Sigmoid colon (tissue), 7 donors: ENCODE results near the gene GRAMD1A. TPM values are rescaled to one million over a fixed set of nuclear protein-coding genes. Genes with fewer than 3 reads are reported as not detected.

Experiments used
- DNase-seq: peaks from one replicate; pipeline ENCODE4 v3.0.0-alpha.2; 2019
- H3K27ac ChIP-seq, 4 donors: fragments of 200-600 bp; sonication (generic); one replicate each; pipeline ENCODE4 v1.5.1; 2016 to 2019; ENCODE audit warnings: mild to moderate bottlenecking in 1 of 4
- H3K27me3 ChIP-seq, 3 donors: fragments of 200-600 bp; sonication (generic); one replicate each; pipeline ENCODE4 v1.5.1; 2019; ENCODE audit warnings: mild to moderate bottlenecking in 1 of 3
- H3K36me3 ChIP-seq, 4 donors: fragments of 200-600 bp; sonication (generic); one replicate each; pipeline ENCODE4 v1.5.1; 2016 to 2019
- H3K4me1 ChIP-seq, 4 donors: fragments of 200-600 bp; sonication (generic); one replicate each; pipeline ENCODE4 v1.5.1; 2017 to 2019
- H3K4me3 ChIP-seq, 4 donors: fragments of 200-600 bp; sonication (generic); one replicate each; pipeline ENCODE4 v1.5.1; 2017 to 2019; ENCODE audit warnings: mild to moderate bottlenecking in 2 of 4, moderate library complexity in 1 of 4
- H3K9me3 ChIP-seq, 4 donors: fragments of 200-600 bp in 3 of 4; sonication (generic) in 3 of 4; one replicate each; pipeline versions ENCODE4 v1.5.1 to v1.6.1; 2013 to 2019
- CTCF ChIP-seq, 4 experiments: fragments of 450-650 bp in 3 of 4; fragments of 200-600 bp in 1 of 4; IDR thresholded peaks; one replicate each; pipeline ENCODE4 v1.5.1; 2016 to 2019; ENCODE audit warnings: antibody characterized with exemption in 4 of 4, mild to moderate bottlenecking in 3 of 4, moderate library complexity in 2 of 4
- EP300 ChIP-seq, 4 donors: sonication (generic); formaldehyde crosslinking; IDR thresholded peaks; one replicate each; pipeline ENCODE4 v1.6.1; 2017; ENCODE audit warnings: antibody characterized with exemption in 4 of 4
- POLR2A ChIP-seq, 2 donors: fragments of 450-650 bp; IDR thresholded peaks; one replicate each; pipeline ENCODE4 v1.6.1; 2016; ENCODE audit warnings: antibody characterized with exemption in 2 of 2, mild to moderate bottlenecking in 2 of 2, moderate library complexity in 2 of 2
- POLR2AphosphoS5 ChIP-seq, 4 donors: sonication (generic); formaldehyde crosslinking; IDR thresholded peaks; one replicate each; pipeline ENCODE4 v1.6.1; 2017; ENCODE audit warnings: antibody characterized with exemption in 4 of 4
- WGBS, 2 donors: extraction: QIAGEN DNeasy Blood & Tissue Kit; methylation state at CpG; one replicate each; pipeline ENCODE4 v1.1.7; 2013; 5-methylcytosine and 5-hydroxymethylcytosine counted together
- intact Hi-C: fragments of 100-400 bp; cut with DNase I; formaldehyde crosslinking; loops from one replicate; pipeline ENCODE4 v1.15.1; 2023
- polyA plus RNA-seq, 3 donors: library from polyadenylated mRNA; stranded (reverse); fragments of 200-250 nt; gene quantifications; one replicate each; pipeline ENCODE4 v1.2.3, GENCODE V29; 2013
- total RNA-seq, 4 donors: library from RNA; depleted of rRNA; stranded (reverse); fragments of >200 nt; gene quantifications; one replicate each; pipeline ENCODE4 v1.1.0, GENCODE V29; 2016
- donor health status: healthy with polysubstance abuse.
- donor health status: Bipolar disorder and iron deficiency.
- donor health status: healthy.

The GRAMD1A gene
- total and polyA plus RNA-seq, 7 donors = 5.1 to 58.9 (median 30.3) TPM

GRCh38 chr19:35024095-35024494 is 24.0 kb downstream of the GRAMD1A start:
- peak; percentile 62 for DNase-seq
- H3K27ac ChIP-seq = no peak overlapping the region
- TF ChIP-seq POLR2A (IDR thresholded peaks at IDR 0.05) (no peak), CTCF (IDR thresholded peaks at IDR 0.05) (no peak), POLR2AphosphoS5 (IDR thresholded peaks at IDR 0.05) (no peak), EP300 (IDR thresholded peaks at IDR 0.05) (no peak)
- H3K4me1 ChIP-seq = no peaks in the 10 kb centered on the region
- 83 to 92% methylated on average over 6 of the region's 6 CpGs for WGBS, 2 donors
- no peaks in the 10 kb centered on the region for H3K9me3 ChIP-seq
- H3K4me3 ChIP-seq = no peak overlapping the region
- no peaks in the 10 kb centered on the region for H3K27me3 ChIP-seq
- intact Hi-C loops = no loop called here
- H3K36me3 ChIP-seq = peaks cover 46 to 92% (median 69%) of the 10 kb centered on the region in 4 donors

GRCh38 chr19:35025969-35026368 is 25.8 kb downstream of the GRAMD1A start:
- H3K4me1 ChIP-seq = peaks cover 0 to 11% (median 9%) of the 10 kb centered on the region in 4 donors
- H3K27me3 ChIP-seq = no peaks in the 10 kb centered on the region
- DNase-seq = no peak
- intact Hi-C loops = no loop called here
- WGBS, 2 donors = 92 to 93% methylated on average over 21 of the region's 21 CpGs
- H3K9me3 ChIP-seq = no peaks in the 10 kb centered on the region
- H3K4me3 ChIP-seq = no peak overlapping the region
- H3K27ac ChIP-seq = no peak overlapping the region
- TF ChIP-seq POLR2AphosphoS5 (IDR thresholded peaks at IDR 0.05) (no peak), CTCF (IDR thresholded peaks at IDR 0.05) (no peak), POLR2A (IDR thresholded peaks at IDR 0.05) (no peak)
- peaks cover 37 to 74% (median 51%) of the 10 kb centered on the region in 4 donors for H3K36me3 ChIP-seq

GRCh38 chr19:35026418-35026817 is 26.3 kb downstream of the GRAMD1A start:
- Histone ChIP-seq H3K27me3 (no peaks in the 10 kb centered on the region), H3K4me3 (no peak overlapping the region), H3K9me3 (no peaks in the 10 kb centered on the region), H3K36me3 (peaks cover 33 to 69% (median 47%) of the 10 kb centered on the region in 4 donors), H3K4me1 (peaks cover 0 to 16% (median 11%) of the 10 kb centered on the region in 4 donors), H3K27ac (no peak overlapping the region)
- TF ChIP-seq CTCF (IDR thresholded peaks at IDR 0.05) (no peak), POLR2AphosphoS5 (IDR thresholded peaks at IDR 0.05) (no peak), EP300 (IDR thresholded peaks at IDR 0.05) (no peak), POLR2A (IDR thresholded peaks at IDR 0.05) (no peak)
- no peak for DNase-seq
- intact Hi-C loops = no loop called here
- WGBS, 2 donors = 84 to 87% methylated on average over 6 of the region's 6 CpGs

GRCh38 chr19:35027009-35027408 is 26.9 kb downstream of the GRAMD1A start:
- DNase-seq = no peak
- H3K4me1 ChIP-seq = peaks cover 0 to 20% (median 15%) of the 10 kb centered on the region in 4 donors
- WGBS, 2 donors = 85 to 90% methylated on average over 8 of the region's 8 CpGs
- H3K27ac ChIP-seq = no peak overlapping the region
- H3K4me3 ChIP-seq = no peak overlapping the region
- TF ChIP-seq EP300 (IDR thresholded peaks at IDR 0.05) = no peak
- TF ChIP-seq POLR2A (IDR thresholded peaks at IDR 0.05) = no peak
- TF ChIP-seq POLR2AphosphoS5 (IDR thresholded peaks at IDR 0.05) = no peak
- no peak for TF ChIP-seq CTCF (IDR thresholded peaks at IDR 0.05)
- H3K36me3 ChIP-seq = peaks cover 27 to 63% (median 41%) of the 10 kb centered on the region in 4 donors
- H3K27me3 ChIP-seq = no peaks in the 10 kb centered on the region
- intact Hi-C loops = no loop called here
- H3K9me3 ChIP-seq = no peaks in the 10 kb centered on the region
